GM12801 (cell line): Measurements from ENCODE around the gene SMARCA5.

Experiments
- CTCF ChIP-seq: IDR thresholded peaks from one replicate; pipeline ENCODE4 v1.5.1; 2011; ENCODE audit warnings: control low read depth; ENCODE audit not compliant: insufficient read length; ENCODE audit errors: extremely low read depth

SMARCA5 gene

GRCh38 chr4:143597276-143597675 lies 83.8 kb downstream of the SMARCA5 start:
- no peak for TF ChIP-seq CTCF

DNA sequence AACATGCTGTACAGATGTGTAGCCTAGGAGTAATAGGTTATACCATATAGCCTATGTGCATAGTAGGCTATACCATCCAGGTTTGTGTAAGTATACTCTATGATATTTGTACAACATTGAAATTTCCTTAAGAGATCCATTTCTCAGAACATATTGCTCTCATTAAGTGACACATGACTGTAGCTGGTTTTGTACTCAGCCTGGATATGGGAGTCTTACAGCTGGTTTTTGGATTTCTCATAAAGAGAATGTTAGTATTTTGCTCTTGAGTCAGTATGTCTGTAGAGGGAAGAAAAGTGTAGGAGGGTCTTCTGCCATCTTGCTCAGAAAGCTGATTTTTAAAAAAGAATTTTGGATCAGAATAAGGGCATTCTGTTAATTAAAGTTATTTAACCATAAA lies 85.3 kb downstream of the SMARCA5 start:
- no peak for TF ChIP-seq CTCF

DNA sequence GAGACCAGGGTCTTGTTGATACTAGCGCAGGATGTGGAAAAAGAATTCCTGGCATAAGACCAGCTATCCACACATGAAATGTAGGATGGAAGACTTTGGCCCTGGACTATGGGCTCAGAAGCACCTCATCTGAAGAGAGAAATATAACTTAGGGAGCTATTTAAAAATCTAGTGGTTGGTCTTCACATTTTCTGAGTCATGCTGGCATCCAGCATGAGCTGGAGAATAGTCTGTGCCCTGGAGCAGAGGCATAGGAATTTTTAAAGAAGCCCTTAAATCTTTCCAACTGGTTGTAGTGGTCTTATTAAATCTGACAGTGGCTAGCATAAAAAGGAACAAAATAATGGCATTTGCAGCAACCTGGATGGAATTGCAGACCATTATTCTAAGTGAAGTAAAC lies 86.3 kb downstream of the SMARCA5 start:
- no peak for TF ChIP-seq CTCF

DNA sequence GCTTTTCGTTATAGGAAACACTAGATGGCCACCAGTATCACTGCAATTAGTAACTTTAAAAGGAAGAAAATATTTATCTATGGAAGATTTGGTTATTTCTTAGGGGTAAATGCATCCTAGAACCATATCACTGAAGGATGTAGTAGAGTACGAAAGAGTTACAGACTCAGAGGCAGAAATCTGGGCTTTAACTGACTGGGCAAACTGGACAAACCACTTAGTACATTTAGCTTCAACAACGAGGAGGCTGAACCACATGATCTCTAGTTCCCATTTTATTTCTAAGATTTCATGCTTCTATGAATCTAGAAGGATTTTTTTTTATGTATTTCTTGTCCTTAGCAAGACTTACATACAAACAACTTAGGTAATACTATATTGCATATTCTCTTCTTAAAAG lies 93.0 kb downstream of the SMARCA5 start:
- no peak for TF ChIP-seq CTCF
